Right forelimb (tissue), 1 donor: ENCODE measurements around the gene DOC2B.
"Not testable (repeated sequence)": the region's sequence is repeated elsewhere in the genome, so short reads cannot be mapped to it uniquely, and the experiment has no call there.

Source experiments
- DNase-seq: peaks from one replicate; pipeline ENCODE4 v3.0.0-alpha.2; 2018

DOC2B gene

DNA sequence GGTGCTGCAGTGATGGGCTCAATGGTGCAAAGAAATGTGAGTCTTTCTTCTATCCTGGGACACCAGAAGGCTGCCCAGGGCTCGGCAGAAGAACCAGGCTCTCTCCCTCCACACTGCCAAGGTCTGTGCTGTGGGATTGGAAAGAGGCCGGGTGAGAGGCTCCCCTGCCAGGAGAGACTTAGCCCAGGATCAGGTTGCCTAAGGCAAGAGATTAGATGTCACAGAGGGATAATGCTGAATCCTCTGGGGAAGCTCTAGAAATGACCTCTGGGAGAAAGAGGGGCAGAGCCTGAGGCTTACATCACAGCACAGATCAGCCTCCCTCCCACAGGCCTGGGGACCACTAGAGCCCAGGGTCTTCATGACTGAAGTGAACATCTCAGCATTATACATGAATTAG is 5.7 kb upstream of the DOC2B start:
- DNase-seq = no peak

GRCh38 chr17:185445-186138 is 4.1 kb upstream of the DOC2B start:
- DNase-seq = no peak

DNA sequence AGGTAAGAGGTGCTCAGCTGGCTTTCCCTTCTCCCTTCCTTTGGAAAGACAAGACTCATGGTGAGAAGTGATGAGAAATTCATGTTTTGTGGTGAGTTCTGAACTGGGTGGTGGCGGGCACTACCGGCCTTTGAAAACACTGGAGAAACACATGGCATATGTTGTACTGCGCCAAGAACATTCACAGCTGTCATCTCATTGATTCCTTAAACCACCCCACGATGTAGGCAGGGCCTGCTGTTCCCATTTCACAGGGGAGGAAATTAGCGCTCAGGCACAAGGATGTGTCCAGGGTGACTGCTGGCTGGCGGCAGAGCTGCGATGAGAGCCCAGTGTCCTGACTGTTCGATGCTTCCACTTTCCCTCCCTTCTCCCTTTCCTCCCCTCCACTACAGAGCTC is 1.6 kb upstream of the DOC2B start:
- no peak for DNase-seq

DNA sequence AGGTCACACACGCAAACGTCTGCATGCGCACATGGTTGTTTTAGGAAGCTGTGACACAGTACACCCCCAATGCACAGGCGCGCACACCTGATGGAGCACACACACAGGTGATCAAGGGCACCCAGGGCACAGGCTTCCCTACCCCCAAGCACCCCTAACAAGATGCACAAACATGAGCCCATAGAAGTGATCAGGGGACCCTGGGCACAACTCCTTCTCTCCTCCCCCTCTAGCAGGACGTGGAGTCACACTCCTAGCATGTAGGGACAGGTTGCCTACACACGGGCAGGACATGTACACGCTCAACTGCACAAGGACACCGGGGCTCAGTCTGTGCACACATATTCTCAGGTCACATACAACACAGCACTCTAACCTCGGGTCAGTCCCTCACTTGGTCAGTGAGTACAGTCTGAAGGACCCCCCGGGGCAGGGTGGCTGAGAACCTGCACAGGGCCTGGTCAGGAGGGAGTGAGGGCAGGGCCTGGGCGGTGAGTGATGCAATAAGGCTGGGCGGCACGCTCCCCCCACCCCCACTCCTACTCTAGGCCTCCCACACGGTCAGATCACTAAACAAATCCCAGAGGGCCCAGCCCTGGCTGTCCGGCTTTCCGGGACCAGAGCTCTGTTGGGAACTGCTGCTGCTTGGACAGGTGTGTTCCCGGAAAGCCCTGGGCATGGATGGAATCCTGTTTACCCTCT is 751 bp upstream of the DOC2B start:
- no peak for DNase-seq

DNA sequence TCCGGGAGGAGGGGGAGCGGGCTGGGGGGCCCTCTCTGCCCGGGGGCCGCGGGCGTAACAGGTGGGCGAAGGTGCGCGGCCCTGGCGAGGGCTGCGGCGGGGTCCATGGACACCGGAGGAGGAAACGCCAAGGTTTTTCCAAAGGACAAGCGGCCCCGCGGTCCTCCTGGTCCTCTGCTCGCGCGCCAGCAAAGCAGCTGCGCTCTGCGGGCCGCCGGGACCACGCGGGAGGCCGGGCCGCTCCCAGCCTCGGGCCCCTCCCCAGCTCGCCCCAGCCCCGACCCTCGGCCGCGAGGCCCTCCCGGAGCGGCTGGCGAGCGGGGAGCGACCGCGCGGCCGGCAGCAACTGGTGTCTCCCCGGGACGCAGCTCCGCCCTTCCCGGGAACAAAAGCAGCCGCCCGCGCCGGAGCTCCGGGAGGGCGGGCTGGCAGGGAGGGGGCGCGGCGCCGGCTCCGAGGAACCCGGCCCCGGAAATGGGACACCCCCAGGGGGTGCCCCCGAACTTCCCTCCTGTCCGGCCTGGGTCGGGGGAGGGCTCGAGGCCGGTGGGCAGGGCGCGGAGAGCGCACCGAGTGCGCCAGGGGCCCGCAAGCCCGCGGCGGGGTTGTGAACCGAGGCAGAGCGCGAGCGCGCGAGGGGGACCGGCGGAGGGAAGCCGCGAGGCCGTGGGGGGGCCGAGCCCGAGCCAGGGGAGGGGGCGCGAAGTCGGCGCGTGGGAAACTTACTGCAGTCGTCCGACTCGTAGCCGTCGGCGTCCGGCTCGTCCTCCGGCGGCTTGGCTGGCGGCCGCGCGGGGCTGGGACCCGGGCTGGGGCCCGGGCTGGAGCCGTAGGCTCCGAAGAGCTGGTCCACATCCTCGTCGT is 837 bp downstream of the DOC2B start:
- DNase-seq = no peak

- no peak for DNase-seq
Observed at GRCh38 chr17:179781-180380, 1.6 kb downstream of the DOC2B start.

- no peak for DNase-seq
Observed at GRCh38 chr17:179066-179432, 2.4 kb downstream of the DOC2B start.

DNA sequence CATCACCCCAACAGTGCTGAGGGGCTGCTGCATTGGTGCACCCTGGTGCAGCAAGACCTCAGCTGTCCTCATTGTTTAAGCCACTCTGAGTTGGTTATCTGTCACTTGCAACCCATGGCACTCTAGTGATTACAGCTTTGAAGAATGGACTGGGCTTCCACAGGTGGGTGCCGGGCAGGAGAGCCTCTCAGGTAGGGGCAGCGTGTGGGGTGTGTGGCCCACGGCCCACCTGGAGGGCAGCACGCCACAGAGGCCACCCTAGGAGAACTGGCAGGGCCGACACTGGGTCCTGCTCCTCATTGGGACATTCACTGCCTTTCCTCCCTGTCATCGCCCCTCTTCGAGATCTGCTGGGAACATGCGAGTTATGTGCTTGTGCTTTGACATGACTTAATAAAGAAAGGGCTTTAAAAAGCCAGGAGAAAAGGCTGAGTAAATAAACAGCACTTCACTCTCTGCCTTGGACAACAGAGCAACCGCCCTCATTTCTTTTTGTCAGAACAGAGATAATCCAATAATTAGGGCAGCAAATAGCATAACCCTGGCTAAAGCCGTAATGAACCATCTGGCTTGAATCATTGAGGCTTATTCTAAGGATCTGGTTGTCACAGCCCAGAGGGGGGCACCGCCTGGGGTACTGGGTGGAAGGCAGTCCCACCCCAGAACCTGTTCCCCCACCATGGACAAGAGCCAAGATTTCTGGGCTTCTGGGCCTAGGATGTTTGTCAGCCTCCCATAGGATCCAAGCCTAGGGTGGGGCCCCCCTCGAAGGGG is 3.0 kb downstream of the DOC2B start:
- no peak for DNase-seq

DNA sequence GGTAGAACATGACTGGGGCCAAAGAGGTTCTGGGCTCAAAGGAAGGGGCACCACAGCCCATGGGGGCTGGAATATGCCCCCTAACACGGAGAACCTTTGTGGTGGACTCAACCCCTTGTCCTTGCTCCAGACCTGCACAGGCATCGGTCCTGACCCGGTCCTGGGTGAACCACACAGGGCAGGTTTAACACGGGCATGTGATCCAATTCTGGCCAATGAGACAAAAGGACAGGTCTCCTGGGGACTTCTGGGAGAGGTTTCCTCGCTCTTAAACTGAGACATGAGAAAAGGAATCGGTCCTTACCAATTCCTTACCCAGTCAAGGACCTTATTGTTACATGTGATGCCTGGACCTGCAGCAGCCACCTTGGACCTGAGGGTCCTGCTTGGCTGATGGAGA is 3.7 kb downstream of the DOC2B start:
- no peak for DNase-seq

DNA sequence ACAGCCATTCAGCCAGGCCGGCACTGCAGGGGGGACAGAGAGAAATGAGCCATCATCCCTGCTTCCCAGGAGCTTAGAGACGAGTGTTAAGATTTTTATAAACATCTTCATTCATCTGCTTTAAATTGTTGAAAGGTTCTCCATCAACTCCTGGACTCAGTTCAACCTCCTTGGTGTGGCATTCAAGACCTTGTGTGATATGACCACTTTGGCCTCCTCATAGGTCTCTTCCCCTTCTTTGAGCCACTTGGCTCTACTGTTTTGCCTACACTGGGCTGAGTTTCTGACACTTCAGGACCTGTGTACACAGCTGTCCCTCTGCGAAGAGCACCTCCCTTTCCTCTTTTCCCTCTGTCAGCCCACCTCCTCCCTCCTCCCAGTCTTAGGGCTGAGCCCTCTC is 4.3 kb downstream of the DOC2B start:
- no peak for DNase-seq

DNA sequence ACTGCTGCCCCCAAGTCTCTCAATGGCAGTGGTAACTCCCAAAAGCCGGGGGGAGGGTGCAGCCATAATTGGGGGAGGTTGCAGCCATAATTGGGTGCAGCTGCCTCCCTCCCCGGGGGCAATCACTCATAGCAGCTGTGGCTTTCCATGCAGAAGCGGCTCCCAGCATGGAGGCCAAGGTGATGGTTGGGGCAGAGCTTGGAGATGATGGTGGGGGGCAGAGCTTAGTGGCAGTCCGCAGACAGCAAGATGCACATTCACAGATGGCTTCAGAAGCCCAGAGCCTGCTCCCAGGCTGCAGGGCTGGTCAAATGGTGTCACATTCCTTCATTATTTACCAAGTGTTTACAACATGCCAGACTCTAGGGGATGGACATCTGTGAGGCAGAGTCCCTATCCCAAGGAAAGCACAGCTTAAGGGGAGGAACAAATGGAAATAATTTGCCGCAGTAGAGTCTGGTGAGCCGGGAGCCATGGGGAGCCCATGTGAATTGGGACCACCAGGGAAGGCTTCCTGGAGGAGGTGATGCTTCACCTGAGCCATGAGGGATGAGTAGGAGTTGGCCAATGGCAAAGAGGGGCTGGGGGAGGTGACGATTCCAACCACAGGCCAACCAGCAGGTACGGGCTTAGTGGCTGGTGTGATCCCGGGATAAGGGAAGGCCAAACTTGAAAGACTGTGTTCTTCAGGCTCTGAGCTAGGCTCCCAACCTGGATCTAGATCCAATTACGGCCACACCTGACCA is 8.1 kb downstream of the DOC2B start:
- no peak for DNase-seq

GRCh38 chr17:172401-172800 is 9.0 kb downstream of the DOC2B start:
- DNase-seq = no peak

GRCh38 chr17:171871-172270 is 9.6 kb downstream of the DOC2B start:
- no peak for DNase-seq

DNA sequence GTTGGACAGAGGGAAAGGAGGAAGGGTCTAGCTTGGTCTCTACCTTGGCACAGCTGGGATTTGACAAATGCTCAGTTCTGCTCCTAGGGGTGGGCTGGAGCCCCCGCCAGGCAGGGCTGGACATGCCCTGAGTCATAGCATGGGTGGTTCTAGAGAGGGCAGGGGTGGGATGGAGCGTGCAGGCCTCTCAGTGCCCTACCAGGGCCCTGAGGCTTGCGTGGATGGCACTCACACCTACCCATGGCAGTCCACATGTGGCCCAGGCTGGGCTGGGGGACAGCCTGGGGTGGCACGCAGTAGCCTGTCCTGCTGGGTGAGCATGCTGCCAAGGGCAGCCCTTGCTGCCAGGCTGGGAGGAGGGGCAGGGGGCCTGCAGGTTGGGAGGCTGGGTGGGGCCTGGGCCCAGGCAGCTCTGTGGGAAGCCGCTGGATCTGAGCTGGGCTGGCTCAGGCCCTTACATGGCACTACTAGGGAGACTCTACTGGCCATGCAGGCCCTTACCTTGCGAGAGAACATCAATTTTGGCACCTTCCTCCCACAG is 11.2 kb downstream of the DOC2B start:
- DNase-seq = no peak

GRCh38 chr17:168614-169013 is 12.8 kb downstream of the DOC2B start:
- DNase-seq = not testable (repeated sequence)

GRCh38 chr17:165939-166338 is 15.5 kb downstream of the DOC2B start:
- no peak for DNase-seq

- DNase-seq = peak; percentile 80
Observed at GRCh38 chr17:164303-165235, 16.9 kb downstream of the DOC2B start.

DNA sequence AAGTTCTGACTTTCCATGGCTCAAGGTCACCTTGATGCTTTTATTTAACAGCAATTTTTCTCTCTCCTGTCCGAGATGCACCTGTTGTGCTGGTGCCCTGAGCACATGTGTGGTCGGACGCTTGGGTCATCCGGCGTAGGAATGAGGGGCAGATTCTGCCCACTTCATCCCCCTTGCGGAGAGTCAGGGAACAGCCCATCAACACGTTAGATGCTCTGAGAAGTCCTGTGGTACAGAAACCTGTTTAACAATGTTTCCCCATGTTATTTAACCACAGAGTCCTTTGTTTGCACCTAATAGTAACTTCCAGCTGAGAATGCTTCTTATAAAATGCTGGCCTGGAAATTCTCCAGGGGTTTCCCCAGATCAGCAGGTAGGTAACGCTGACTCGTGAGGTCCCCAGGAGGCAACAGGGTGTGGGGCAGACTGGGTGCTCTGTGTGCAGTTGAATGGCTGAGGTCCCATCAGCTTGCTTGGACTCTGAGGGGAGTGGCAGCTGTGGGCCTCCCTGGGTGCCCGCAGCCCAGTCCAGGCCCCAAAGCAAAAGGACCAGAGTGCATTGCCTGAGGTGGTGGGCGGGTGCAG is 17.8 kb downstream of the DOC2B start:
- no peak for DNase-seq

DNA sequence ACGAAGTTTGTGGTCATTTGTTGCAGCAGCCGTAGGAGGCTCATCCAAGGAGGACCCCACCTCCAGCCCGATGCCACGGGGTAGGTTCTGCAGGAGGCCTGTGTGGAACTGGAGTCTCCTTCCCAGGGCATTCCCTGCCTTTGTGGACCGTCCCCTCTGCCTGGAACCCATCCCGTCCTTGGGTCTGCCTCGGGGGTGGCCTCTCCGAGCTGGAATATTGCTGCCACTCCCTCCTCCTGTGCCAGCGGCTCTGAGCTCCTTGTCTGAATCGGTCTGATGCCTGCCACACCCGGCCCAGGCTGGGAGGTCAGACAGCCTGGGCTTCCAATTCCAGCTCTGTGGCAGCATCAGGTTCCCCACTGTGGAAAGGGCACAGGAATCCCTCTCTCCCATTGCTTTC is 18.8 kb downstream of the DOC2B start:
- no peak for DNase-seq

DNA sequence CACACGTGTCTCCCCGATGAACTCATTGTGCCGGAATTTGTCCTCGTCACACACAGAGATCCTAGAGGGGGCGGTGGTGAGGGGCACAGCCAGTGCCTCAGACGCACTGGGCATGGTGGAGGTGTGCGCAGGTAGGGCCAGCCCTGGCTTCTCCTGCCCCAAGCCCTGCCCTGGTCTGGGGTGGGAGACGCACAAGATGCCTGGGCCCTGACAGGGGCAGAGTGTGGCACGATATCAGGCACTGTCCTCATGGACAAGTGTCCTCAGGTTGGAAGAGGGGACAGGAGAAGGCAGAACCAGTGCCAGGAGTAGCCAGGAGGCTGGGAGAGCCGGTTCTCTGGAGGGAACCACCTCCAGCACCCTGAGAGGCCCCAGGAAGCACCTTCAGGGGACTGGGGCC is 20.0 kb downstream of the DOC2B start:
- DNase-seq = no peak
